HG03520 (cell line): Measurements from ENCODE around the gene FAM210B.
"Not testable (repeated sequence)": the region's sequence is repeated elsewhere in the genome, so short reads cannot be mapped to it uniquely, and the experiment has no call there.

Experiments used
- ATAC-seq: cut with Tn5 transposase; IDR thresholded peaks from one replicate; pipeline ENCODE4 v1.9.1; 2021; ENCODE audit warnings: mild to moderate bottlenecking, moderate library complexity; ENCODE audit not compliant: unreplicated experiment

Gene FAM210B

DNA sequence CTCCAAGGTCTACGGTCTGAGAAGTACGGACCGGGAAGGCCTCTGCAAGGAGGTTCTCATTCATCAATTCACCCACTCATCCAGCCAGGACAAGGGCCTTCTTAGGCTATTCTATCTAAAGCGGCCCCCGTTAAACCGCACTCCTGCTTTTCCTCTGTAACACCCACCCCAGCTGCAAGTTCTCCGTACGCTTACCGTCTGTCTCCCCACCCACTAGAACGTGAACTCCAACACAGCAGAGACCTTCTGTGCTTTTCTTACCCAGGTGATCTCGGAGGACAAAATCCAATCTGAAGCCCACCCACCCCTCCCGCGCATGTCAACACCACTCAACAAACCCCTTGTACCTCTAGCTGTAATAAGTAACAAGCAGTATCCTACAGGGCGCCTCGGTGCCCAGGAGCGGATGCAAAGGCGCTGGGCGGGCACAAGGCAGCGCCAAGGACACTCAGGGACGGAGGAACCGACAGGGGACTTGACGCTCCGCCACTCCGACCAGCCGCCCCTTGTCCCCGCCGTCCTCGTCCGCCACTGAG is 32.9 kb downstream of the FAM210B start:
- peak; percentile 21 for ATAC-seq

DNA sequence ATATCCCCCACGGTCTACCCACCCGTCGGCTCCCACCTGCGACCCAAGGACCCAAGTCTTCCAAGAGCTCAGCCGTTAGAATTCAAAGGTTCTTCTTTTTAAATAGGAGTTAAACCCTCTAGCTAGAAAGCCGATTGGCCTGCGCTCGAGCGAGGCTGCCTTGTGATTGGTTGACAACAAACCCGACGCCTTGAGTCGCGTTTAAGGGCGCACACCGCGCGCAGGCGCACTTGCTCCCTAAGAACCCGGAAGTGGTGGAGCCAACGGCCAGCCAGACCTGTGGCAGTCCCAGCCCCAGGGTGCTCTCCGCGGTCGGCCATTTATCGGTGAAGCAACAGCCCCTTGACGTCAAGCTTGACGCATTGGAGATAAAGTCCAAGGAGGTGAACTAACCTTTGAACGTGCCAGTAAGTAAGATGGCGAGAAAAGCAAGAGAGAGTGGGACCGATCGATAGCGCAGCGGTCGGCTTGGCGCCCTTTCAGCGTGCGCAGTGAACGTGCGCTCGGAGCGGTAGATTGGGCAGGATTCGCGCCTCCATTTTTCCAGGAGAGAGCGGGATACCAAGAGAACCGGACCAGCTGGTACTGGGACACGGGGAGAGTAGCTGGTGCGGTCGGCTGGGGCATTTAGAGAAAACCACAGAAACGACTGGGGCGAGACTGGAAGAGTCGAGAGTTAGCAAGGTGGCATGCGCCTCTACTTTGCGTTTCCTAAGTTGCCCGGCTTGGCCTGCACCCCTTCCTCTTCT is 33.5 kb downstream of the FAM210B start, which contains the start of the genes AURKA and CSTF1:
AURKA (minus strand) TSS at position 84 of the 749 bp plus-strand sequence. CDS start 4,018 bp downstream, outside the sequence.
CSTF1 (plus strand) TSS at position 514 of the 749 bp plus-strand sequence. CDS start 2,908 bp downstream, outside the sequence.
- ATAC-seq, result peak; percentile 91

DNA sequence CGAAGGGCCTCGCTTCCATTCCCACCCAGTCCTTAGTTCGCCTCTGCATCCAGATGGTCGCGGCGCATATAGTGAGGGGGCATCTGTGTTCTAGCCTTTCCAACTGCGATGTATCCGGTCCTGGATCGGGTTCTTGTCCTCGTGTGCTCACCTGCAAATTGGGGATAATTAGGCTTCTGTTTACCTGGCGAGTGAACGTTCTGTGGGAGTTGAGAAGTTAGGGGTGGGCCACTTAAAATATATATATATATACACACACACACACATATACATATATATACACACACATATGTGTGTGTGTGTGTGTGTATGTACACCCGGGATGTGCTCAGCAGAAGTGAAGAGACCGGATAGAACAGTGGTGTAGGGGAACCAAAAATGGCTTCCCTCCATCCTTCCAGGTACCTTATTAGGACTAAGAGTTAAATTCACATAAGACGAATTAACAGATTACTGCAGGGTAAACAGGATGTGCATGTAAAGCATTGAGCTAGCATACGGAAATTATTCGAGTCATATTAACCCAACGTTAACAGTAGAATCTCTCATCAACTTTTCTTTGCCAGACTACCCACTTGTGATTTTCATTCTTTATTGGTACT is 34.2 kb downstream of the FAM210B start:
- no peak for ATAC-seq

DNA sequence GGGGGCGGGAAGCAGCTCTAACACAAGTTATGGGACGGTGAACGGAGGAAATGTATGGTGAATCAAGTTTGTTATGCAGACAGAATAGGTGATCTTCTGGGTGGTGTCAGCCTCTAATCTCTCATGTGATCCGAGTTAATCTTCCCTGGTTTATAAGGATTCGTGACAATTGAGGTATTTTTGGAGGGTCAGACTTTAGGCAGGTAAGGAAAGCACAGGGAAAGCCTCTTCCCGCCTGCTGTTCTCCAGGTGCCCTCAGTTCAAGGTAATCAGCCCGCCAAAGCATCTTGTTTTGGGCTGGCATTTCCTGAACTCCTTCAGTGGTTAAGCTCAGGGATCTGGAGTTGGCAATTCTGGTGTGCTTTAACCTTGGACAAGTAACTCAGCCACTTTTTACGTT is 34.9 kb downstream of the FAM210B start:
- ATAC-seq, result no peak

DNA sequence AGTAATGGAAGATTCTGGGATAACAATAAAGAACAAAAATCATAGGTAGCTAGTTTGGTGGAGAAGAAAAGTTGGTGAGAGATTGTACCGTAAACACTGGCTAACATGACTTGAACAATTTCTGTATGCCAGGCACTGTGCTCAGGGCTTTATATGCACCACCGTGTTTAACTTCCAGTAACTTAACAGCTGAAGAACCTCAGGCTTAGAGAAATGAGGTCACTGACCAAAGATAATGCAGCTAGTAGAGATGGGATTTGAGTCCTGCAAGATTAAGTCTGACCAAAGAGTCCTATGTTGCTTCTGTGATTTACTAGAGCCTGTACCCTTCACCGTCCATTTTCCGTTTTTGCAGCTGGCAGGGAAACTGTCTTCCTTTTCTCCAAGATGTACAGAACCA is 36.4 kb downstream of the FAM210B start:
- no peak for ATAC-seq

DNA sequence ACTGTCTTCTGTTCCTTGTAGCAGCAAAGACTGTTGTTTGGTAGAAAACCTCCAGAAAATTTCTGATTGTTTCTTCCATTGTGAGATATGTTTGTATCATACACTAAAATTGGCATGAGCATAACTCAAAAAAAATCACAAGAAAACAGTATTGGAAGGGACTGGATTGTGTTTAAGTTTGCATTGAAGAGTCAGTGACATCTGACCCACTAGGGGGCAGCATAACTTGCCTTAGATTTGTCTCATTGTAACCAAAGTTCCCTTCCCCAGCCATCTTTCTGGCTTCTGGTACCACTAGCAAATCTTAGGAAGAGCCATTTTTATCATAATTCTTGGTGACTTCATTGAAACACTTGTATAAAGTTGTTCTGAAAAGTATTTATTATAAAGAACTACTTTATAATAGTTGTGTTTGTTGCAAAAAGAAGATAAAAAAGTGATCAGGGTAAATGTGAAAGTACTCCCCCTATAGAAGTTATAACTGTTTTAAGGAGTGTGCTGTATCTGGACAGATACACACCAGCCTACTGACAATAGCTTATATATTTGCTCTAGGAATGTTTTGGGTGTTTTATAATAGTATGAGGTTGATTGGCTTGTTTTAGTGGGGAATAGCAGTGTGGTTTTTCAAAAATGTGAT is 41.3 kb downstream of the FAM210B start:
- ATAC-seq, result no peak

DNA sequence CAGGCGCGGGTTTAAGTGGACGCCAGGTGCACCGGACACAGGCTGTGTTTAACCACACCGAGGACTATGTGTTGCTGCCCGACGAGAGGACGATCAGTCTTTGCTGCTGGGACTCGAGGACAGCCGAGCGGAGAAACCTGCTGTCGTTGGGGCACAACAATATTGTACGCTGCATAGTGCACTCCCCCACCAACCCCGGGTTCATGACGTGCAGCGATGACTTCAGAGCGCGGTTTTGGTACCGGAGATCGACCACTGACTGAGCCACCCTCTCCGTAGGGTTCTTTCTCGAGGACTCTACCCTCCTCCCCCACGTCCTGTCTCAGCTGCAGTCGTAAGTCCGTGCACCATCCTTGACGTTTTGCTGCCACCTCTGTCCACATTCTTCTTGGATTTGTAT is 44.7 kb downstream of the FAM210B start:
- no peak for ATAC-seq

DNA sequence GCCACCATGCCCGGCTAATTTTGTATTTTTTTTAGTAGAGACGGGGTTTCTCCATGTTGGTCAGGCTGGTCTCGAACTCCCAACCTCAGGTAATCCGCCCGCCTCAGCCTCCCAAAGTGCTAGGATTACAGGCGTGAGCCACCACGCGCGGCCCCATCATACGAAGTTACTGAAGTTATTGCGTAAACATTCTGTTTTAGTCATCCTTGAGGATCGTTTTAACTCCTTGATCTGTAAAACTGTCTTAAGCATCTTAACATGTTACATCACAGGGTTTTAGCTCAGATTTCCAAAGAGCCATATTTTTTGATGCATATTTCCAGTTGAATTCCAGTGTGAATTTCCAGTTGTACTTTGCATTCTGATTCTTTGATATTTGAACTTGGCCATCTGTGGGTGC is 46.6 kb downstream of the FAM210B start:
- ATAC-seq, result not testable (repeated sequence)

DNA sequence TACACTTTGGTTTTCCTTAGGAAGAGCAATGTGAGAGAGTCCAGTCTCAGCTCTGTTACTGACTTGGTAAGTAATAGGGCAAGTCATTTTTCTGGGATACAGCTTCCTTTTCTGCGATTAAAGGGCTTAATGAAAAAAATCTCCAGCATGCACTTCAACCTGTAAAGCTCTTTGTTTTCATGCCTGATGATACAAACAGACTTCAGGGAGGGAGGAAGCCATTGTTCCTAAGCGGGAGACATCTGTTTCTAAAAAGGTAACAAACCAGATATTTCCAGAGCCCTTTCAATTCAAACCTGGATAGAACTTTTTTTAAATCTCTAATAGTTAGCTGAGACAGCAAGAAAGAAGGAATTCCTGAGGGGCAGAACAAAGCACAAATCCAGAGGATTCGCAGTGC is 48.1 kb downstream of the FAM210B start:
- no peak for ATAC-seq

DNA sequence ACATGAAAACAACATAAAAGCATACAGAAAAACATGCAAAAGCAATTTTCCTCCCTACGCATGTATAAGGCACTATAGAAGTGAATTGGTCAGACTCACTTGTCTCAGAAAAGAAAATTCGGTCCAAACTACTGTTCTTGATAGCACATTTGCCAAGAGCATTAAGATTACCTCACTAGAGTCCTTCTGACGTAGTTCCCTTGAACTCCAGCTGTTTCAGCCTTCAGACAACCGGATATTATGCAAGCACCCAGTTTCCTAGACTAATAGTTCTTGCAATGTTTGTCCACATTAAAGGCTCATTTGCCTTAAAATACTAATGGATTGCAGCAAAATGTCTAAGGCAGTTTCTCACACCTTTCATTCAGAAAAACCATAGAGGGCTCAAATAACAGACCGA is 50.7 kb downstream of the FAM210B start:
- no peak for ATAC-seq

DNA sequence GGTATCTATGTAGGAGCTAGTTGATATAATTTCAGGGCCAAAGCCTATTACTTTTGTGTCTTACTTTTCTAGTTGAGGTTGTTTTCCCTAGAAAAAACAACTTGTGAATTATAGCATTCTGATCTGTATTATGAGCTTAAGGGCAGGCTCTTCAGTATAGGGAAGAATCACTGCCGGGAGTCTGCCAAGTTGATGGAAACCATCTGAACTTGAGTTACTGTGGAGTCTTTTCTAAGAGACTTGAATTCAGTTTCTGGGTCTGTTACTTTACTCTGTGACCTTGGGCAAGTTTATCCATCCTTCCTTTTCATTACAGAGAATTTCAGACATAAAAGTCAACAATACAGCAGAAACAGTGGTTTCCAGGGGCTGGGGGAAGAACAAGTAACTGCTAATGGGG is 51.2 kb downstream of the FAM210B start:
- ATAC-seq, result no peak

DNA sequence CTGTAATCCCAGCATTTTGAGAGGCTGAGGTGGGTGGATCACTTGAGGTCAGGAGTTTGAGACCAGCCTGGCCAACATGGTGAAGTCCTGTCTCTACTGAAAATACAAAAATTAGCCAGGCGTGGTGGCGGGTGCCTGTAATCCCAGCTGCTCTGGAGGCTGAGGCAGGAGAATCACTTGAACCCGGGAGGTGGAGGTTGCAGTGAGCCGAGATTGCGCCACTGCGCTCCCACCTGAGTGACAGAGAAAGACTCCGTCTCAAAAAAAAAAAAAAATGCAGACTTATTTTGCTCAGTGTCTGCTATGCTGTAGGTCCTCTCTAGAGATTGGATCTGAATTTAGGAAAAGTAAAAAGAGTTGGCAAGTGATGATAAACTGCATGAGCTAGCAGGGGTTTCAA is 52.5 kb downstream of the FAM210B start:
- not testable (repeated sequence) for ATAC-seq

DNA sequence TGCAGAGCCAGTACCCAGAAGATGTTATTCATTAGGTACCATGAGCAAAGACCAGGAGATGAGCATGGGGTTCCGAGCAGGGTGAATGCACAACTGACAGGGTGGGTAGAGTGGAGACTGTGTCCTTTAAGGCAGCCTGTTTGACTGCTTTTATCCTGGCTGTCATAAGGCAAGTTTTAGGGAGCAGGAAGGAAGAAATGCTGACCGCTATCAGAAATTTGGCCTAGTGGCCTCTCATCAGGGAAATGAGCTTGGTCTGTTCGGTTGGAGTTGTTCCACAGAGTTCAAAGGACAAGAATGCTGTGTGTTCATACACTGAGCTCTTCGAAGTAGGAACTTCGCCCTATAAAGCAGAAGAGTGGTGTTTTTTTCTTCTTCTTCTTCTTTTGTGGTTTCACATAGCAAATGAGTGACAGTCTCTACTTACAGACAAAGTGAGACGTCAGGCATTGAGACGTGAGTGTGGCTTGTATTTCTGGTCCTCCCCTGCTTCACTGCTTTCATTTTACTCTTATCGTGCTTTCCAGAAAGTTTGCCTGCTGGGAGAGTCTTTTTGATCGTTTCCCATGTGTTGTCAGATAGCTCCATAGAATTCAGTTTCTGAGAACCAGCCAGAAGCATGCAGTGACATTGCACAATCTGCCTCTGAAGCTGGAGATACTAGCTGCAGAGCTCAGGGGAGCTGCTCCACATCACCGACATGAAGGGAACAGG is 53.1 kb downstream of the FAM210B start, which contains the start of gene CASS4:
CASS4 (plus strand) TSS at position 502 of the 714 bp plus-strand sequence; CDS start at position 701, 199 bp downstream.
- no peak for ATAC-seq

DNA sequence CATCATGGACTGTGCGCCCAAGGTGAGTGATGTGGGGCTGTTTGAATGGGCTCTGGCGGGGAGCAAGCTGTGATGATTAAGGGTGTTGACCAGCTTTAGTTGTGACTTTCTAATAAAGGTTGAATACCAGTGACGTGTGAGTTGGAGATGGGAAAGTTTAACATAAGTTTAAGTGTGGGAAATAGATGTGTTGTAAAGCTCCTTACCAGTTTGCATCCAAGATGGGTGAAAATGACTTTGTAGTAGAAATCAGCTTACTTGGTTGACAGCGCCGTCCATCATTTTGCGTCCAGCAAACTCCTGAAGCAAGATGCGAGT is 53.7 kb downstream of the FAM210B start:
- ATAC-seq, result no peak

DNA sequence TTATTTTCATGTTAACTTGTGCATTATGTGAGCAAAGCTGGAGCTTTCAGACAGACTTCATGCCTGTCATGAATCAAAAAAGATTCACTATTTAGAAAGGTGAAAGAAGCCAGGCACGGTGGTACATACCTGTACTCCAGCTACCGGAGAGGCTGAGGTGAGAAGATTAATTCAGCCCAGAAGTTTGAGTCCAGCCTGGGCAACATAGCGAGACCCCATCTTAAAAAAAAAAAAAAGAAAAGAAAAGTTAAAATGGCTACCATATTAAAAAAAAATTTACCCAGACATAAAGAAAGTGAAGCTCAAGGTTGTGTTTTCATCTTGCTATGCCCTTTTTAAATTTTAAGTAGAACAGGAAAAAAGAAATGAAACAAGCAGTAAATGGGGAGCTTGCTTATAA is 54.2 kb downstream of the FAM210B start:
- no peak for ATAC-seq

DNA sequence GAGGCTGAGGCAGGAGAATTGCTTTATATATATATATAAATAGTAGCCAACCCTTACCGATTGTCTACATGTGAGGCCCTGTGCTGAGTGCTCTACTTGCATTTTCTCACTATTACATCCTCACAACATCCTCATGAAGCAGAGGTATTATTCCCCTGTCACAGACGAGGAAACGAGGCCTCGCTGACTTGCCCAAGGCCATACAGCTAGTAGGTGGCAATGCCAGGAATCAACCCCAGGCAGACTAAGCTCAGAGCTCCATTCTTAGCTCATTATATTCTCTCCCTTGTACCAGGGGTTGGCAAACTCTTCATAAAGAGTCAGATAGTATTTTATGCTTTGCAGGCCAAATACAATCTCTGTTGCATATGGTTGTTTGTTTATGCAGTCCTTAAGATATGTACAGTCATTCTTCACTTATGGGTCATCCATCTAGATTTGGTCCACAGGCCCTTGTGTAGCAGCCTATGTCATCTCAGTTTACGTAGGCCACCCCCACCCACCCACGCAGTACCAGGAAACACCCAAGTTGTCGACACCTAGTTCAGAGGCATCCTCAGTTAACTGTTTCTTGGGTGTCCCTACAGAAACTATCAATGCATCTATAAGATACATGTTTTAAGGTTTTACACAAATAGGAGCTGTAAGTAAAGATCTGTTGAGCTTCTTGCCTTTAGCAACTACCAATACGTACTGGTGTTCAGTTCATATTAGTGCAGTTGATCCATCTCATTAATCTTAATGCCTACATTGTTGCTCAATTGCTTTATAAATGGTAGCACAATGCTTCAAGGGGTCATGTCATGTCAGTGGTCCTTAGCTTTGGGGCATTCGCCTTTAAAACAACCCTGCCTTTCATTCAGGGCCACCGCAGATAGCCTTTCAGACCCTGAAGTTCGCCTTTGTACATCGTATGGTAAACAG is 56.3 kb downstream of the FAM210B start:
- no peak for ATAC-seq

DNA sequence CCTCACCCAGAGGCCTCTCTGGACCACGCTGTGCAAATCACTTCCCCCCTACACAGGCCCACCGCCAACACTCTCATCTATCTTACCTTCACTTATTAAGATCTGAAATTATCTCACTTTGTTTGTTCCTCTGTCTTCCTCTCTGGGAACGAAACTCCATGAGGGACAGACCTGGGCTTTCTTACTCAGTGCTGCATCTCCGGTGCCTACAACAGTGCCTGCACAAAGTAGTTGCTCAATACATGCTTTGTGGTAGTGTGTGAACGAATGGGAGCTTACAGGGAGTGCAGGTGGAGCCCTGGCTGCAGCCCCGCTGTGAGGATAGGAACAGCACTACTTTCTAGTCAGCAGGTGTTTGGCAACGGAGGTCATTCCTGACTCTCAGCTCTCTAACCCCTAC is 58.6 kb downstream of the FAM210B start:
- no peak for ATAC-seq

DNA sequence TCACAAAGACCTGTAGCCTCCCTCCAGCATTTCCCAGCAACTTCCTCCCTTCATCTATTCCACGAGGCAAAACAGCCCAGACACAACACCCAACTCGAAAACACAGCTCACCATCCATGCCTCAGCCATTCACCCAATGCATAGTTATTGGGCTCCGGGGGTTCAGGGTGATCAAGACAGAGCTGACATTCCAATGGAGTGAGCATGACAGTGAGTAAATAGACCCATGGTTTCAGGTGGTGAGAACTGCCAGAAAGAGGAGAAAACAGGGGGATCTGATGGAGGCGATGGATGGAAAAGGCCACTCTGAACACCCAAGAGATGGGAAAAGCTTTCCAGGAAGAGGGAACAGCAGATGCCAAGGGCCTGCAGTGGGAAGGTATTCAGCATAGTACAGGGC is 59.1 kb downstream of the FAM210B start:
- no peak for ATAC-seq
